GM19324 (cell line): ENCODE measurements around the gene ALKBH3.

Experiments
- ATAC-seq: cut with Tn5 transposase; IDR thresholded peaks from one replicate; pipeline ENCODE4 v1.9.1; 2021; ENCODE audit warnings: mild to moderate bottlenecking, moderate library complexity; ENCODE audit not compliant: unreplicated experiment, low FRiP score

ALKBH3 gene

GRCh38 chr11:43920598-43921419 lies 40.2 kb downstream of the ALKBH3 start:
- no peak for ATAC-seq

GRCh38 chr11:43921561-43922294 lies 41.1 kb downstream of the ALKBH3 start:
- no peak for ATAC-seq

- no peak for ATAC-seq
Observed at GRCh38 chr11:43922295-43922648, 41.6 kb downstream of the ALKBH3 start.

GRCh38 chr11:43922744-43923405 lies 42.2 kb downstream of the ALKBH3 start:
- no peak for ATAC-seq

GRCh38 chr11:43923406-43924111 lies 42.9 kb downstream of the ALKBH3 start:
- no peak for ATAC-seq

- no peak for ATAC-seq
Observed at GRCh38 chr11:43924112-43924855, 43.7 kb downstream of the ALKBH3 start.

- ATAC-seq = no peak
Observed at GRCh38 chr11:43925063-43925931, 44.7 kb downstream of the ALKBH3 start.

- ATAC-seq = no peak
Observed at GRCh38 chr11:43925932-43926505, 45.4 kb downstream of the ALKBH3 start.

GRCh38 chr11:43927070-43927469 lies 46.4 kb downstream of the ALKBH3 start:
- ATAC-seq = no peak

GRCh38 chr11:43927925-43928707 lies 47.5 kb downstream of the ALKBH3 start:
- no peak for ATAC-seq

- no peak for ATAC-seq
Observed at GRCh38 chr11:43928721-43929120, 48.1 kb downstream of the ALKBH3 start.

- no peak for ATAC-seq
Observed at GRCh38 chr11:43930868-43931716, 50.5 kb downstream of the ALKBH3 start.

- no peak for ATAC-seq
Observed at GRCh38 chr11:43931717-43932039, 51.0 kb downstream of the ALKBH3 start.

- no peak for ATAC-seq
Observed at GRCh38 chr11:43933226-43933607, 52.6 kb downstream of the ALKBH3 start.

GRCh38 chr11:43933608-43934551 lies 53.2 kb downstream of the ALKBH3 start:
- no peak for ATAC-seq
